Activated CD8-positive, alpha-beta T cell treated with anti-CD3 and anti-CD28 coated beads for 36 hours (primary cell): Measurements from ENCODE around the gene GCC1. TPM values are rescaled to one million over a fixed set of nuclear protein-coding genes. Genes with fewer than 3 reads are reported as not detected.

Source experiments
- ATAC-seq: fragments of 200-7000 bp; cut with Tn5 transposase; one replicate; pipeline ENCODE4 v1.10.0; 2021; ENCODE audit warnings: mild to moderate bottlenecking, moderate library complexity
- CTCF ChIA-PET: fragments of 350-600 bp; sonication (Branson Sonifier 250); formaldehyde crosslinking; loops from one replicate; lab custom pipeline; 2021; ENCODE audit warnings: antibody characterized with exemption; lab: Charles Lee
- POLR2A ChIA-PET: fragments of 350-600 bp; sonication (Branson Sonifier 250); formaldehyde crosslinking; loops from one replicate; lab custom pipeline; 2021; ENCODE audit warnings: antibody characterized with exemption; lab: Charles Lee
- DNase-seq: peaks from one replicate; pipeline ENCODE4 v3.0.0-alpha.2; 2020
- H3K27ac Mint-ChIP-seq: one replicate; pipeline ENCODE4 v1.8.0; 2021; ENCODE audit warnings: mild to moderate bottlenecking, mixed read lengths
- H3K27me3 Mint-ChIP-seq: one replicate; pipeline ENCODE4 v1.8.0; 2021; ENCODE audit warnings: mixed read lengths
- H3K36me3 Mint-ChIP-seq: one replicate; pipeline ENCODE4 v1.8.0; 2021; ENCODE audit warnings: low read depth, mixed read lengths
- H3K4me1 Mint-ChIP-seq: one replicate; pipeline ENCODE4 v1.8.0; 2021; ENCODE audit warnings: low read depth, mixed read lengths
- H3K4me3 Mint-ChIP-seq: one replicate; pipeline ENCODE4 v1.8.0; 2021; ENCODE audit warnings: mild to moderate bottlenecking, moderate library complexity, mixed read lengths
- H3K9me3 Mint-ChIP-seq: one replicate; pipeline ENCODE4 v1.8.0; 2021; ENCODE audit warnings: mixed read lengths
- intact Hi-C: fragments of 100-400 bp; cut with micrococcal nuclease; formaldehyde crosslinking; loops from one replicate; pipeline ENCODE4 v1.10.0; 2022
- total RNA-seq, 2 experiments: library from RNA; stranded (reverse); gene quantifications; one replicate each; pipeline ENCODE4 v1.2.3, GENCODE V29; 2021
- TF ChIP-seq, protein P1 (sequence below): fragments of 200-600 bp; IDR thresholded peaks from one replicate; pipeline ENCODE4 v1.8.0; 2022; ENCODE audit warnings: antibody characterized with exemption, mild to moderate bottlenecking

The GCC1 gene
- total RNA-seq, 2 experiments from 2014 or later = 12.4 to 12.5 TPM

GRCh38 chr7:127566242-127566641 lies 19.2 kb downstream of the GCC1 start:
- ATAC-seq (no peak), DNase-seq (no peak)
- Mint-ChIP-seq H3K36me3 (peaks cover 18% of the 10 kb centered on the region), H3K9me3 (peaks cover 7% of the 10 kb centered on the region), H3K27me3 (no peaks in the 10 kb centered on the region), H3K4me3 (no peak overlapping the region), H3K27ac (no peak overlapping the region), H3K4me1 (no peaks in the 10 kb centered on the region)
- TF ChIP-seq, protein P1, sequence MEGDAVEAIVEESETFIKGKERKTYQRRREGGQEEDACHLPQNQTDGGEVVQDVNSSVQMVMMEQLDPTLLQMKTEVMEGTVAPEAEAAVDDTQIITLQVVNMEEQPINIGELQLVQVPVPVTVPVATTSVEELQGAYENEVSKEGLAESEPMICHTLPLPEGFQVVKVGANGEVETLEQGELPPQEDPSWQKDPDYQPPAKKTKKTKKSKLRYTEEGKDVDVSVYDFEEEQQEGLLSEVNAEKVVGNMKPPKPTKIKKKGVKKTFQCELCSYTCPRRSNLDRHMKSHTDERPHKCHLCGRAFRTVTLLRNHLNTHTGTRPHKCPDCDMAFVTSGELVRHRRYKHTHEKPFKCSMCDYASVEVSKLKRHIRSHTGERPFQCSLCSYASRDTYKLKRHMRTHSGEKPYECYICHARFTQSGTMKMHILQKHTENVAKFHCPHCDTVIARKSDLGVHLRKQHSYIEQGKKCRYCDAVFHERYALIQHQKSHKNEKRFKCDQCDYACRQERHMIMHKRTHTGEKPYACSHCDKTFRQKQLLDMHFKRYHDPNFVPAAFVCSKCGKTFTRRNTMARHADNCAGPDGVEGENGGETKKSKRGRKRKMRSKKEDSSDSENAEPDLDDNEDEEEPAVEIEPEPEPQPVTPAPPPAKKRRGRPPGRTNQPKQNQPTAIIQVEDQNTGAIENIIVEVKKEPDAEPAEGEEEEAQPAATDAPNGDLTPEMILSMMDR = no peak
- intact Hi-C loops = no loop called here
- POLR2A ChIA-PET = no interaction called here
- CTCF ChIA-PET = no interaction called here

DNA sequence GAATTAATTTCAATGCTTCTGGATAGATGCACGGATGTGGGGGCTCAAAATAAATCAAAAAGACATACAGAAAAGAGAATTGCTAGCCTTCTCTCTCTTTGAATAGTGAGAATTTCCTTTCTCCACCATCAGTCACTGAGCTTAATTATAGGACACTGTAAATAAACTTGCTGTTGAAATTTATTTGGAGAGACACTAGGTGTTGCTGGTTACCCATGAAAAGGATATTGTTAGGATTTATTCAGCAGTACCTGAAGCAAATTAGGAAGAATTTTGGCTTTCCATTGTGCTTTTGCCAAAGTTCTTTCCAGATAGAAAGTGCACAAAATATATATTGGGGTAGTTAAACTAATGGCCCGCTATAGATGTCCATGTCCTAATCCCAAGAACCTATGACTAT lies 27.6 kb downstream of the GCC1 start:
- Mint-ChIP-seq H3K9me3 (peaks cover under 1% of the 10 kb centered on the region), H3K36me3 (peaks cover 1% of the 10 kb centered on the region), H3K27ac (no peak overlapping the region), H3K27me3 (no peaks in the 10 kb centered on the region), H3K4me1 (no peaks in the 10 kb centered on the region), H3K4me3 (no peak overlapping the region)
- ChIA-PET CTCF (no interaction called here), POLR2A (no interaction called here)
- ATAC-seq (no peak), DNase-seq (no peak)
- TF ChIP-seq, protein P1 = no peak
- intact Hi-C loops = no loop called here

GRCh38 chr7:127556404-127556803 lies 29.0 kb downstream of the GCC1 start:
- no peak overlapping the region for H3K4me3 Mint-ChIP-seq
- H3K36me3 Mint-ChIP-seq = no peaks in the 10 kb centered on the region
- TF ChIP-seq, protein P1 = no peak
- ATAC-seq (no peak), DNase-seq (no peak)
- intact Hi-C loops = no loop called here
- H3K9me3 Mint-ChIP-seq = no peaks in the 10 kb centered on the region
- H3K27me3 Mint-ChIP-seq = no peaks in the 10 kb centered on the region
- ChIA-PET POLR2A (no interaction called here), CTCF (no interaction called here)
- no peak overlapping the region for H3K27ac Mint-ChIP-seq
- no peaks in the 10 kb centered on the region for H3K4me1 Mint-ChIP-seq

DNA sequence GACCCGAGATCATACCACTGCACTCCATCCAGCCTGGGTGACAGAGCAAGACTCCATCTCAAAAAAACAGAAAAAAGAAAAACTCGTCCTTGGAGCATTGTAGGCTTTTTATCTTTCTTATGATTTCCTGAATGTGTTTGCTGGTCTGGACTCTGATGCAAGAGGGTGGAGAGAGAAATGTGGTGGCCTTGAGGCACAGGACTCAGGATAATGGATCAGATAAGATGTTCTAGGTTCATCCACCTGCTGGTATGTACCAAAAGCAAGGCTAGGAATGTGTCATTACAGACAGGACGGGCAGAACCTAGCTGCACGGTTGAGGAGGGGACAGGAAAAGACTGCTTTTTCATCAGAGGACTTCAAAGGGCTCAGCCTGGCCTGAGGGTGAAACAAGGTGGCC lies 33.5 kb downstream of the GCC1 start:
- Mint-ChIP-seq H3K27ac (no peak overlapping the region), H3K9me3 (no peaks in the 10 kb centered on the region), H3K27me3 (no peaks in the 10 kb centered on the region), H3K4me3 (no peak overlapping the region), H3K4me1 (no peaks in the 10 kb centered on the region), H3K36me3 (no peaks in the 10 kb centered on the region)
- ATAC-seq = no peak
- no peak for DNase-seq
- intact Hi-C loops = no loop called here
- ChIA-PET POLR2A (no interaction called here), CTCF (no interaction called here)
- TF ChIP-seq, protein P1 = no peak

DNA sequence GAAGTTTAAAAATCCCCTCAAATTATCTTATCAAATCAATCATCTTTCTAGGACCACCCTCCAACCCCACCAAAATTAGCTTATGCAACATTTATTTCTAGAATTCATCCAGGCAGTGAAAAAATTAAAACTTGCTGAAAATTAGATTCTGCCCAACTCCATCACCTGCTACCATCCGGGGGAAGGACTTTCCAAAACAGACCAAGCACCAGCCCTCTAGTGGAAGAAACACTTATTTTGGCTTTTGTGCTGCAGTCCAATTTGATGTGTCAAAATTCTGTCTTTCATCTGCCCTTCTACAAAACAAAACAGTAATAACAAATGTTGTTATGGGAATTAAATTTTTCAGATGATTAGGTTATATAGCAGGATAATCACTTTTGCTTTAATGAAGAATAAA lies 35.1 kb downstream of the GCC1 start:
- H3K27ac Mint-ChIP-seq = no peak overlapping the region
- H3K36me3 Mint-ChIP-seq = peaks cover 4% of the 10 kb centered on the region
- H3K4me3 Mint-ChIP-seq = no peak overlapping the region
- POLR2A ChIA-PET = no interaction called here
- DNase-seq (no peak), ATAC-seq (no peak)
- no peaks in the 10 kb centered on the region for H3K27me3 Mint-ChIP-seq
- TF ChIP-seq, protein P1 = no peak
- intact Hi-C loops = no loop called here
- CTCF ChIA-PET = no interaction called here
- H3K9me3 Mint-ChIP-seq = peaks cover 4% of the 10 kb centered on the region
- no peaks in the 10 kb centered on the region for H3K4me1 Mint-ChIP-seq
